ENCODE measurements around the gene MPHOSPH10.
"Not testable (repeated sequence)": the region's sequence is repeated elsewhere in the genome, so short reads cannot be mapped to it uniquely, and the experiment has no call there.

MPHOSPH10 gene

DNA sequence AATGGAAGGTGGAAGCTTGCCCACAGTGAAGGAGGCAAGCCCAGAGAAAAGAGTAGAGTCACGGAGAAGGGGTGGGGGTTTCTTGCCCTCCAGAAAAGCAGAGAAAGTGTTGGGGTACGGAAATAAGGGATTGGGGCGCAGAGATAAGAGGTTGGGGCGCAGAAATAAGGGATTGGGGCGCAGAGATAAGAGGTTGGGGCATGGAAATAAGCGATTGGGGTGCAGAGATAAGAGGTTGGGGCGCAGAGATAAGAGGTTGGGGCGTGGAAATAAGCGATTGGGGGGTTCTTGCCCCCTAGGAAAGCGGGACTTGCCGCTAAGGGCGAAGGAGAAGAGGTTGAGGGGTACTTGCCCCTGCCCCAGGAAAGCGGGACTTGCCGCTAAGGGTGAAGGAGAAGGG lies 41.0 kb upstream of the MPHOSPH10 start:
- H3K4me1 ChIP-seq (ENCODE audit: control extremely low read depth in 1 of 4, control insufficient read depth in 4 of 4, insufficient read depth in 4 of 4, low read length in 3 of 4); H3K9me3 ChIP-seq (ENCODE audit: control extremely low read depth in 1 of 5, control insufficient read depth in 4 of 5, insufficient read depth in 2 of 5, low read depth in 1 of 5, low read length in 4 of 5); DNase-seq; H3K27me3 ChIP-seq (replicated peaks in 2 of 5; ENCODE audit: control insufficient read depth in 4 of 5, insufficient read depth in 5 of 5, low read length in 4 of 5); H3K27ac ChIP-seq (ENCODE audit: insufficient read depth in 1 of 2, low read depth in 1 of 2, low read length in 2 of 2, poor library complexity in 1 of 2, severe bottlenecking in 2 of 2); H3K4me3 ChIP-seq (ENCODE audit: control insufficient read depth in 1 of 7, extremely low read depth in 1 of 7, insufficient read depth in 4 of 7, low read depth in 2 of 7, low read length in 6 of 7); H3K36me3 ChIP-seq (ENCODE audit: control insufficient read depth in 4 of 4, insufficient read depth in 4 of 4, low read length in 3 of 4); POLR2A ChIA-PET; CTCF ChIA-PET: not testable (repeated sequence)
- WGBS (ENCODE audit: insufficient coverage), result 86% methylated on average over 9 of the region's 14 CpGs

DNA sequence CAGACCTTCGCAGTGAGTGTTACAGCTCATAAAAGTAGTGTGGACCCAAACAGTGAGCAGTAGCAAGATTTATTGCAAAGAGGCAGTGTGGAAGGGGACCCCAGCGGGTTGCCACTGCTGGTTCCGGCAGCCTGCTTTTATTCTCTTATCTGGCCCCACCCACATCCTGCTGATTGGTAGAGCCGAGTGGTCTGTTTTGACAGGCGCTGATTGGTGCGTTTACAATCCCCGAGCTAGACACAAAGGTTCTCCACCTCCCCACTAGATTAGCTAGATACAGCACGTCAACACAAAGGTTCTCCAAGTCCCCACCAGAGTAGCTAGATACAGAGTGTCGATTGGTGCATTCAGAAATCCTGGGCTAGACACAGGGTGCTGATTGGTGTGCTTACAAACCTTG lies 38.6 kb upstream of the MPHOSPH10 start:
- CTCF ChIA-PET, result interaction anchor here (1.0 to 1.7 kb wide), 4 partner anchors 8 to 39 kb away, joined by 3 to 6 read pairs (median 4); partner anchors contain the start of gene MPHOSPH10
- H3K9me3 ChIP-seq (ENCODE audit: control extremely low read depth in 1 of 5, control insufficient read depth in 4 of 5, insufficient read depth in 2 of 5, low read depth in 1 of 5, low read length in 4 of 5); H3K4me1 ChIP-seq (ENCODE audit: control extremely low read depth in 1 of 4, control insufficient read depth in 4 of 4, insufficient read depth in 4 of 4, low read length in 3 of 4); H3K36me3 ChIP-seq (ENCODE audit: control insufficient read depth in 4 of 4, insufficient read depth in 4 of 4, low read length in 3 of 4); H3K27ac ChIP-seq (ENCODE audit: insufficient read depth in 1 of 2, low read depth in 1 of 2, low read length in 2 of 2, poor library complexity in 1 of 2, severe bottlenecking in 2 of 2); POLR2A ChIA-PET; H3K4me3 ChIP-seq (ENCODE audit: control insufficient read depth in 1 of 7, extremely low read depth in 1 of 7, insufficient read depth in 4 of 7, low read depth in 2 of 7, low read length in 6 of 7); DNase-seq; H3K27me3 ChIP-seq (replicated peaks in 2 of 5; ENCODE audit: control insufficient read depth in 4 of 5, insufficient read depth in 5 of 5, low read length in 4 of 5): not testable (repeated sequence)
- WGBS (ENCODE audit: insufficient coverage), result 94% methylated on average over 7 of the region's 9 CpGs

DNA sequence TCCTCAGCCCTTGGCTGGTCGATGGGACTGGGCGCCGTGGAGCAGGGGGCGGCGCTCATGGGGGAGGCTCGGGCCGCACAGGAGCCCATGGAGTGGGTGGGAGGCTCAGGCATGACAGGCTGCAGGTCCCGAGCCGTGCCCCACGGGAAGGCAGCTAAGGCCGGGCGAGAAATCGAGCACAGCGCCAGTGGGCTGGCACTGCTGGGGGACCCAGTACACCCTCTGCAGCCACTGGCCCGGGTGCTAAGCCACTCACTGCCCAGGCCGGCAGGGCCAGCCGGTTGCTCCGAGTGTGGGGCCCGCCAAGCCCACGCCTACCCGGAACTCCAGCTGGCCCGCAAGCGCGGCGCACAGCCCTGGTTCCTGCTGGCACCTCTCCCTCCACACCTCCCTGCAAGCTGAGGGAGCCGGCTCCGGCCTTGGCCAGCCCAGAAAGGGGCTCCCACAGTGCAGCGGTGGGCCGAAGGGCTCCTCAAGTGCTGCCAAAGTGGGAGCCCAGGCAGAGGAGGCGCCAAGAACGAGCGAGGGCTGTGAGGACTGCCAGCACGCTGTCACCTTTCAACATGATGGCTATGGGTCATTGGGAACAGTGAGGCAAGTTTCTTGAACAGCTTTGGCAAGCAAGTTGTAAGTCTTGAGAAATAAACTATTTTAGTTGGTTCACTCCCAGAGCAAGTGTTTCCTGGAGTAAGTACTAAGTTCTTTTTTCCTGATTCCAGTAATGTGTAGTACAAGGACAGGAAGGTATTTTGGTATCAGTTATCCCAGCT lies 37.8 kb upstream of the MPHOSPH10 start:
- H3K9me3 ChIP-seq (ENCODE audit: control extremely low read depth in 1 of 5, control insufficient read depth in 4 of 5, insufficient read depth in 2 of 5, low read depth in 1 of 5, low read length in 4 of 5); DNase-seq; H3K4me1 ChIP-seq (ENCODE audit: control extremely low read depth in 1 of 4, control insufficient read depth in 4 of 4, insufficient read depth in 4 of 4, low read length in 3 of 4); H3K4me3 ChIP-seq (ENCODE audit: control insufficient read depth in 1 of 7, extremely low read depth in 1 of 7, insufficient read depth in 4 of 7, low read depth in 2 of 7, low read length in 6 of 7); POLR2A ChIA-PET; H3K36me3 ChIP-seq (ENCODE audit: control insufficient read depth in 4 of 4, insufficient read depth in 4 of 4, low read length in 3 of 4); H3K27ac ChIP-seq (ENCODE audit: insufficient read depth in 1 of 2, low read depth in 1 of 2, low read length in 2 of 2, poor library complexity in 1 of 2, severe bottlenecking in 2 of 2); H3K27me3 ChIP-seq (replicated peaks in 2 of 5; ENCODE audit: control insufficient read depth in 4 of 5, insufficient read depth in 5 of 5, low read length in 4 of 5): not testable (repeated sequence)
- CTCF ChIA-PET, result interaction anchor here (1.0 to 1.3 kb wide), 2 partner anchors 22 to 38 kb away, joined by 3 read pairs; partner anchors contain the start of gene MPHOSPH10
- WGBS (ENCODE audit: insufficient coverage), result over 99% methylated on average over 26 of the region's 33 CpGs

DNA sequence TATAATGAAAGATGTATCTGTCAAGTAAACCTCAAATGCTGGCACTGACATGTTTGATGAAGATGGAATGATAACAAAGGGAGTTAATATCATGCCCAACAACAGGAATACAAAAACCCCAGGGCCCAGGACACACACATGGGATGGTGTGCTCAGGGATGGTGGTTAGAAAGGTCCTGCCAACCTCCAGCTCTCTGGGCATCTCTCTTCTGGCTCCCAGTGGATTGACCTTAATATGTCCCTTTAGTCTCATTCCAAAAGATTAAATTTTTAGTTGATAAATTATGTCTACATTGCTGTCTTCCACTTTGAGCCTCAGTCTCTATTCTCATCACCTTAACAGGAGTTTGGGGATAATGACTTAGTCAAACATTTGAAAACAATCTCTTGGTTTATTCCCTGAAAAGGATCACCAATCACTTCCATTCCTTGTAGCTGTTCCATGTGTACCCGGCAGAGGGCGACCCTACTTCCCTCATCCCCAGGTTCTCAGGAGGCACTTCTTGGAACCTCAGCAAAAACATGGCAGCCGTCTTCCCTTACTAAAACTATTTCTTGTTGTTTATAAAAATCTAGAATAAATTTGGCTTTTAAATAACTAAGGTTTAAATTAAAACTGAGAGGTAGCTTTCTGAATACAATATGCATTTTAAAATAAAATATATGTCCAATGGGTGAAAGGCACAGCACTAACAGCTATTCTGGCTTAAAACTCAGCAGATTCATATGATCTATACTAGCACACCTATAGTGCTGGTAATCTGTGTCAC lies 30.1 kb upstream of the MPHOSPH10 start:
- ChIA-PET CTCF (interaction anchor here (0.7 to 3.4 kb wide), 18 partner anchors 9 to 99 kb away, joined by 3 to 42 read pairs (median 4); partner anchors contain the start of genes MCEE, MPHOSPH10 and NAGK), POLR2A (no interaction called here)
- Histone ChIP-seq H3K27me3 (replicated peaks in 2 of 5; ENCODE audit: control insufficient read depth in 4 of 5, insufficient read depth in 5 of 5, low read length in 4 of 5) (no peaks in the 10 kb centered on the region), H3K36me3 (ENCODE audit: control insufficient read depth in 4 of 4, insufficient read depth in 4 of 4, low read length in 3 of 4) (no peaks in the 10 kb centered on the region), H3K4me1 (ENCODE audit: control extremely low read depth in 1 of 4, control insufficient read depth in 4 of 4, insufficient read depth in 4 of 4, low read length in 3 of 4) (peaks cover 0 to 11% (median 6%) of the 10 kb centered on the region in 4 experiments), H3K4me3 (ENCODE audit: control insufficient read depth in 1 of 7, extremely low read depth in 1 of 7, insufficient read depth in 4 of 7, low read depth in 2 of 7, low read length in 6 of 7) (no peak overlapping the region), H3K27ac (ENCODE audit: insufficient read depth in 1 of 2, low read depth in 1 of 2, low read length in 2 of 2, poor library complexity in 1 of 2, severe bottlenecking in 2 of 2) (no peak overlapping the region), H3K9me3 (ENCODE audit: control extremely low read depth in 1 of 5, control insufficient read depth in 4 of 5, insufficient read depth in 2 of 5, low read depth in 1 of 5, low read length in 4 of 5) (peaks cover 0 to under 1% (median 0%) of the 10 kb centered on the region in 5 experiments)
- no CpG with 5 or more reads among the region's 3 CpGs for WGBS (ENCODE audit: insufficient coverage)
- peak; percentile 56 to 68 (median 60) for DNase-seq

DNA sequence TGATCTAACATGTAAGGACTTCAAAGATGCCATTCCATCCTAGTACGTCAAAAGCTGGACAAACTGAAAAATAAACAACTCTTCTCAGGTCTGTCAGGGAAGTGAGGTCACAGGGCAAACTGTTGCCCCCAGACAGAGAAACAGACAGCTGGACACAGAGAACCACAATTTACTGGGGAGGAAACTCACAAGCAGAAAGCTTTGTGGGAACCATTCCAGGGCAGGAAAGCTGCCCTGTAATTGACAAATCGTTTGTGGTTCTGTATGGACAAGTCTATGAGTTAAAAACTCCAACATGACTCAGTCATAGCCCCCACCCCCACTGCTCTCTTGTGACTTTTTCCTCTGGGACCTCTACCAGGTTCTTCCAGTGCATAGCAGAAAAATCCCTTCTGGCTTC lies 28.8 kb upstream of the MPHOSPH10 start:
- no peak overlapping the region for H3K4me3 ChIP-seq (ENCODE audit: control insufficient read depth in 1 of 7, extremely low read depth in 1 of 7, insufficient read depth in 4 of 7, low read depth in 2 of 7, low read length in 6 of 7)
- POLR2A ChIA-PET, result interaction anchor here (0.9 kb wide), 2 partner anchors 29 to 33 kb away, joined by 3 to 7 read pairs; partner anchors contain the start of gene NAGK
- 57% methylated on average over 1 of the region's 2 CpGs for WGBS (ENCODE audit: insufficient coverage)
- H3K36me3 ChIP-seq (ENCODE audit: control insufficient read depth in 4 of 4, insufficient read depth in 4 of 4, low read length in 3 of 4), result no peaks in the 10 kb centered on the region
- peaks cover 0 to 11% (median 6%) of the 10 kb centered on the region in 4 experiments for H3K4me1 ChIP-seq (ENCODE audit: control extremely low read depth in 1 of 4, control insufficient read depth in 4 of 4, insufficient read depth in 4 of 4, low read length in 3 of 4)
- peak; percentile 11 to 57 (median 47) for DNase-seq
- H3K27ac ChIP-seq (ENCODE audit: insufficient read depth in 1 of 2, low read depth in 1 of 2, low read length in 2 of 2, poor library complexity in 1 of 2, severe bottlenecking in 2 of 2), result no peak overlapping the region
- H3K9me3 ChIP-seq (ENCODE audit: control extremely low read depth in 1 of 5, control insufficient read depth in 4 of 5, insufficient read depth in 2 of 5, low read depth in 1 of 5, low read length in 4 of 5), result peaks cover 0 to 3% (median 0%) of the 10 kb centered on the region in 5 experiments
- CTCF ChIA-PET, result interaction anchor here (1.0 to 3.4 kb wide), 6 partner anchors 8 to 100 kb away, joined by 3 to 42 read pairs (median 5); partner anchors contain the start of gene NAGK
- H3K27me3 ChIP-seq (replicated peaks in 2 of 5; ENCODE audit: control insufficient read depth in 4 of 5, insufficient read depth in 5 of 5, low read length in 4 of 5), result no peaks in the 10 kb centered on the region

DNA sequence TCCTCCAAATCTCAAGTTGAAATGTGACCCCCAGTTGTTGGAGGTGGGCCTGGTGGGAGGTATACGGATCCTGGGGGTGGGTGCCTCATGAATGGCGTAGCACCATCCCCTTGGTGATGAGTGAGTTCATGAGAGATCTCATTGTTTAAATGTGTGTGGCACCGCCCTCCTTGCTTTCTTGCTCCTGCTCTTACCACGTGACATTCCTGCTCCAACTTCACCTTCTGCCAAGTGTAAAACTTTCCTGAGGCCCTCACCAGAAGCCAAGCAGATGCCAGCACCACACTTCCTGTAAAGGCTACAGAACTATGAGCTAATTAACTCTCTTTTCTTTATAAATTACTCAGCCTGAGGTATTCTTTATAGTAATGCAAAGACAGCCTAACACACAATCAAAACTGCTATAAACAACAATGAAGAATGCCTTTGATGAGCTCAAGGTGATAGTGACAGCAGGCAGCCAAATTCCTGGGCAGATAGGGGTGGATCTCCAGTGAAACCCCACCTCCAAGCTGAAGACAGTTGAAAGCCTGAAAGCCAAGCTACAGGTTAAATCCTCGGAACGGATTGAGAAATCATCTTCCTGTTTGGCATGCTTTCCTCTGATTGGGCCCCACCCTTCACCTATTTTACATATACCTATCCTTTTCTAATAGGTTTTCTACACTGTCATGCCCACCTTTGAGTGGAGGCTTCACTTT lies 27.3 kb upstream of the MPHOSPH10 start:
- 84% methylated on average over 5 of the region's 6 CpGs for WGBS (ENCODE audit: insufficient coverage)
- DNase-seq, result no peak
- H3K9me3 ChIP-seq (ENCODE audit: control extremely low read depth in 1 of 5, control insufficient read depth in 4 of 5, insufficient read depth in 2 of 5, low read depth in 1 of 5, low read length in 4 of 5), result peaks cover 0 to 3% (median 0%) of the 10 kb centered on the region in 5 experiments
- H3K27me3 ChIP-seq (replicated peaks in 2 of 5; ENCODE audit: control insufficient read depth in 4 of 5, insufficient read depth in 5 of 5, low read length in 4 of 5), result no peaks in the 10 kb centered on the region
- H3K27ac ChIP-seq (ENCODE audit: insufficient read depth in 1 of 2, low read depth in 1 of 2, low read length in 2 of 2, poor library complexity in 1 of 2, severe bottlenecking in 2 of 2), result no peak overlapping the region
- ChIA-PET POLR2A (no interaction called here), CTCF (interaction anchor here (1.1 to 1.8 kb wide), 3 partner anchors 12 to 87 kb away, joined by 3 to 6 read pairs (median 3); partner anchors contain the start of gene MCEE)
- H3K4me3 ChIP-seq (ENCODE audit: control insufficient read depth in 1 of 7, extremely low read depth in 1 of 7, insufficient read depth in 4 of 7, low read depth in 2 of 7, low read length in 6 of 7), result no peak overlapping the region
- no peaks in the 10 kb centered on the region for H3K36me3 ChIP-seq (ENCODE audit: control insufficient read depth in 4 of 4, insufficient read depth in 4 of 4, low read length in 3 of 4)
- H3K4me1 ChIP-seq (ENCODE audit: control extremely low read depth in 1 of 4, control insufficient read depth in 4 of 4, insufficient read depth in 4 of 4, low read length in 3 of 4), result peaks cover 0 to 11% (median 6%) of the 10 kb centered on the region in 4 experiments

All from common myeloid progenitor, CD34-positive (primary cell).